Stimulated activated CD4-positive, alpha-beta T cell treated with anti-CD3 and anti-CD28 coated beads, Interleukin-2, amount 100 ng/mL, for 4 hours (primary cell): ENCODE measurements around the gene PTGES3L.

Source experiments
- DNase-seq: peaks from one replicate; pipeline ENCODE4 v3.0.0-alpha.2; 2020; ENCODE audit warnings: low read depth

Gene PTGES3L

GRCh38 chr17:42979511-42980273, at the start of gene PTGES3L:
Gene PTGES3L (minus strand): TSS chr17:42980080. CDS start chr17:42980053, 27 bp downstream.
- DNase-seq = no peak

- DNase-seq = no peak
These were observed 48.5 kb upstream of the PTGES3L start for GRCh38 chr17:43028221-43028861.

- no peak for DNase-seq
These were observed 47.5 kb upstream of the PTGES3L start for GRCh38 chr17:43027091-43028032.

GRCh38 chr17:43026595-43026994, 46.7 kb upstream of the PTGES3L start:
- DNase-seq = no peak

- DNase-seq = no peak
These were observed 46.1 kb upstream of the PTGES3L start for GRCh38 chr17:43025766-43026537.

- DNase-seq = no peak
These were observed 45.4 kb upstream of the PTGES3L start for GRCh38 chr17:43025290-43025657.

- DNase-seq = peak; percentile 73
These were observed 44.8 kb upstream of the PTGES3L start, which contains the start of gene RND2 for GRCh38 chr17:43024407-43025289. Gene RND2 (plus strand): TSS chr17:43025231. CDS start chr17:43025348, 117 bp downstream.

- DNase-seq = peak; percentile 43
These were observed 42.0 kb upstream of the PTGES3L start, which contains the start of gene VAT1 for GRCh38 chr17:43021741-43022512. Gene VAT1 (minus strand): TSS chr17:43022385. CDS start chr17:43022322, 63 bp downstream.

GRCh38 chr17:43020789-43021740, 41.2 kb upstream of the PTGES3L start:
- DNase-seq = no peak

- DNase-seq = no peak
These were observed 40.2 kb upstream of the PTGES3L start for GRCh38 chr17:43020030-43020621.

- DNase-seq = no peak
These were observed 39.5 kb upstream of the PTGES3L start for GRCh38 chr17:43019418-43019817.

- DNase-seq = no peak
These were observed 39.1 kb upstream of the PTGES3L start for GRCh38 chr17:43018932-43019331.

- no peak for DNase-seq
These were observed 38.4 kb upstream of the PTGES3L start for GRCh38 chr17:43018008-43018853.

- DNase-seq = no peak
These were observed 36.3 kb upstream of the PTGES3L start for GRCh38 chr17:43016216-43016615.

GRCh38 chr17:43015579-43015978, 35.7 kb upstream of the PTGES3L start:
- no peak for DNase-seq

GRCh38 chr17:43014649-43015542, 35.0 kb upstream of the PTGES3L start:
- DNase-seq = no peak
